ENCODE results near the gene MAPRE3. TPM values are rescaled to one million over a fixed set of nuclear protein-coding genes. Genes with fewer than 3 reads are reported as not detected.

The MAPRE3 gene
- total RNA-seq, 1 experiment from 2014 or later, result 4.9 TPM

DNA sequence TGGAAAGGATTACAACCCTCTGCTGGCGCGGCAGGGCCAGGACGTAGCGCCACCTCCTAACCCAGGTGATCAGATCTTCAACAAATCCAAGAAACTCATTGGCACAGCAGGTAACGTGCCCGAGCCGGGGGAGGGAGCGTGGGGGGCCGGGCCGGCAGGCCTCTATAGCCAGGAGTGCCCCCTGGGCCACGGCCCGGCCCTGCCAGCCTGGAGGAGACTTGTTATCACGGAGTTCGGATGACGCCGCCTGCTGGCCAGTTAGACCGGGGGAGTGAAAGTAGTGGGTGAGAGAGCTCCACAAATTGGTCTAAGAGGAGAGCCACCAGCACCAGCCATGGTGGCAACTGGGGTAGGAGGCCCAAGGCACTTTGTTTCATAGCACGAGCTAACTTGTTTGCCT is 53.8 kb downstream of the MAPRE3 start:
- no TSS peak for BruUV-seq (replicated peaks)

DNA sequence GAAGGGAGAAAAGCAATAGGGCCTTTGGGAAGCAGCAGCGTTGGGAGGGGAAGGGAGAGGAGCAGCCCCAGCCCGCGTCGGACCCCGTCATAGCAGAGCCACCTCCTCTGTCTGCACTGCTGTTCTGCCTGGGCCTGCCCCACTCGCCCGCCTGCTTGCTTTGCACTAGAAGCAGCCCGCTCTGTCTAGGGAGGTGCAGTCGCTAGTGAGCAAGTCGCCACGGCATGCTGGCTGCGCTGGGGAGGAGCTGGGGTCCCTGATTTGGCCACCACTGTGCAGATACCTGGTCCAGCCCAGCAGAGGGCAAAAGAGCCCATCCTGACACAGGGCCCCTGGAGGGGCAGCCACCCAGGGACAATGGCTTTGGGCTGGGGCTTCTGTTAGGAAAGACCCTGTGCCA is 54.4 kb downstream of the MAPRE3 start:
- H3K36me3 ChIP-seq (ENCODE audit: control insufficient read depth, insufficient read depth, low read length), result no peaks in the 10 kb centered on the region
- H3K4me3 Mint-ChIP-seq (ENCODE audit: unreplicated experiment), result no peak overlapping the region
- BruUV-seq (replicated peaks), result no TSS peak

More for the DNA sequence above, 53.8 kb downstream of the MAPRE3 start:
- DNase-seq, result no peak
- peaks cover 29% of the 10 kb centered on the region for H3K4me1 ChIP-seq
- H3K36me3 ChIP-seq (ENCODE audit: control insufficient read depth, insufficient read depth, low read length), result no peaks in the 10 kb centered on the region
- Mint-ChIP-seq H3K27ac (ENCODE audit: unreplicated experiment) (no peak overlapping the region), H3K4me3 (ENCODE audit: unreplicated experiment) (no peak overlapping the region), H3K36me3 (ENCODE audit: insufficient read depth, unreplicated experiment) (peaks cover 10% of the 10 kb centered on the region), H3K9me3 (ENCODE audit: unreplicated experiment) (no peaks in the 10 kb centered on the region), H3K27me3 (ENCODE audit: insufficient read depth, unreplicated experiment) (no peaks in the 10 kb centered on the region), H3K4me1 (ENCODE audit: low read depth, unreplicated experiment) (peaks cover 26% of the 10 kb centered on the region)
- POLR2A ChIA-PET, result no interaction called here
- CTCF ChIA-PET, result interaction anchor here (1.6 to 1.7 kb wide), 2 partner anchors 62 to 63 kb away, joined by 4 to 10 read pairs; no protein-coding TSS in a partner anchor
- no peaks in the 10 kb centered on the region for H3K9me3 ChIP-seq
- TF ChIP-seq, protein P1, sequence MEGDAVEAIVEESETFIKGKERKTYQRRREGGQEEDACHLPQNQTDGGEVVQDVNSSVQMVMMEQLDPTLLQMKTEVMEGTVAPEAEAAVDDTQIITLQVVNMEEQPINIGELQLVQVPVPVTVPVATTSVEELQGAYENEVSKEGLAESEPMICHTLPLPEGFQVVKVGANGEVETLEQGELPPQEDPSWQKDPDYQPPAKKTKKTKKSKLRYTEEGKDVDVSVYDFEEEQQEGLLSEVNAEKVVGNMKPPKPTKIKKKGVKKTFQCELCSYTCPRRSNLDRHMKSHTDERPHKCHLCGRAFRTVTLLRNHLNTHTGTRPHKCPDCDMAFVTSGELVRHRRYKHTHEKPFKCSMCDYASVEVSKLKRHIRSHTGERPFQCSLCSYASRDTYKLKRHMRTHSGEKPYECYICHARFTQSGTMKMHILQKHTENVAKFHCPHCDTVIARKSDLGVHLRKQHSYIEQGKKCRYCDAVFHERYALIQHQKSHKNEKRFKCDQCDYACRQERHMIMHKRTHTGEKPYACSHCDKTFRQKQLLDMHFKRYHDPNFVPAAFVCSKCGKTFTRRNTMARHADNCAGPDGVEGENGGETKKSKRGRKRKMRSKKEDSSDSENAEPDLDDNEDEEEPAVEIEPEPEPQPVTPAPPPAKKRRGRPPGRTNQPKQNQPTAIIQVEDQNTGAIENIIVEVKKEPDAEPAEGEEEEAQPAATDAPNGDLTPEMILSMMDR (IDR thresholded peaks at IDR 0.05; ENCODE audit: insufficient read depth in 1 of 2, low read depth in 1 of 2, low read length in 1 of 2, severe bottlenecking in 1 of 2, unreplicated experiment in 1 of 2), result no peak
- intact Hi-C loops (cut with micrococcal nuclease; ENCODE audit: unreplicated experiment), result no loop called here
- no peak overlapping the region for H3K4me3 ChIP-seq (ENCODE audit: low read depth, low read length)
- no peaks in the 10 kb centered on the region for H3K27me3 ChIP-seq (replicated peaks; ENCODE audit: control insufficient read depth, insufficient read depth, low read length)

DNA sequence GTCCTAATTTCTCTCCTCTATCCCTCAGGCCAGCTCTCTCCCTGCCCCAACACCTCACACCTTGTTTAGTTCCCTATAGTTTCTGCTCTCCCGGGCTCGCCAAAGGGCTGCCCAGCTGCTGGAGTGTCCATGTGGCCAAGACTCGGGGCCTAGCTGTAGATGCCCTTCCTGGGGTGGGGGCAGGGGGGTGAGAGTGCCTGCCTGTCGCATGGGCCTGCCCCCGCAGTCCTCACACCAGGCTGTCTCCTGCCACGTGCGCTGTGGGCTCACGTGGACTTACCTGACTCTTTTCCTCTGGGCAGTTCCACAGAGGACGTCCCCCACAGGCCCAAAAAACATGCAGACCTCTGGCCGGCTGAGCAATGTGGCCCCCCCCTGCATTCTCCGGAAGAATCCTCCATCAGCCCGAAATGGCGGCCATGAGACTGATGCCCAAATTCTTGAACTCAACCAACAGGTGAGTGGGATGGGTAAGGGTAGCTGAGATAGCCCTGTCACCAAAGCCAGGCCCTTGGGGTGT is 54.9 kb downstream of the MAPRE3 start:
- no peaks in the 10 kb centered on the region for H3K9me3 Mint-ChIP-seq (ENCODE audit: unreplicated experiment)
- peaks cover 10% of the 10 kb centered on the region for H3K36me3 Mint-ChIP-seq (ENCODE audit: insufficient read depth, unreplicated experiment)
- TF ChIP-seq, protein P1 (IDR thresholded peaks at IDR 0.05; ENCODE audit: insufficient read depth in 1 of 2, low read depth in 1 of 2, low read length in 1 of 2, severe bottlenecking in 1 of 2, unreplicated experiment in 1 of 2), result no peak
- CTCF ChIA-PET, result interaction anchor here (1.1 to 1.7 kb wide), 3 partner anchors 60 to 64 kb away, joined by 4 to 10 read pairs (median 4); no protein-coding TSS in a partner anchor
- peaks cover 18% of the 10 kb centered on the region for H3K4me1 Mint-ChIP-seq (ENCODE audit: low read depth, unreplicated experiment)
- no TSS peak for BruUV-seq (replicated peaks)
- H3K27me3 ChIP-seq (replicated peaks; ENCODE audit: control insufficient read depth, insufficient read depth, low read length), result no peaks in the 10 kb centered on the region
- intact Hi-C loops (cut with micrococcal nuclease; ENCODE audit: unreplicated experiment), result no loop called here
- no peak overlapping the region for H3K4me3 ChIP-seq (ENCODE audit: low read depth, low read length)
- DNase-seq, result no peak
- H3K36me3 ChIP-seq (ENCODE audit: control insufficient read depth, insufficient read depth, low read length), result no peaks in the 10 kb centered on the region
- H3K4me3 Mint-ChIP-seq (ENCODE audit: unreplicated experiment), result no peak overlapping the region
- H3K27ac Mint-ChIP-seq (ENCODE audit: unreplicated experiment), result no peak overlapping the region
- no peaks in the 10 kb centered on the region for H3K27me3 Mint-ChIP-seq (ENCODE audit: insufficient read depth, unreplicated experiment)
- POLR2A ChIA-PET, result no interaction called here
- no peaks in the 10 kb centered on the region for H3K9me3 ChIP-seq
- peaks cover 30% of the 10 kb centered on the region for H3K4me1 ChIP-seq

More for the DNA sequence above, 54.4 kb downstream of the MAPRE3 start:
- intact Hi-C loops (cut with micrococcal nuclease; ENCODE audit: unreplicated experiment), result no loop called here
- no peak overlapping the region for H3K4me3 ChIP-seq (ENCODE audit: low read depth, low read length)
- H3K27me3 ChIP-seq (replicated peaks; ENCODE audit: control insufficient read depth, insufficient read depth, low read length), result no peaks in the 10 kb centered on the region
- H3K27ac Mint-ChIP-seq (ENCODE audit: unreplicated experiment), result no peak overlapping the region
- peaks cover 10% of the 10 kb centered on the region for H3K36me3 Mint-ChIP-seq (ENCODE audit: insufficient read depth, unreplicated experiment)
- no peaks in the 10 kb centered on the region for H3K9me3 ChIP-seq
- DNase-seq, result no peak
- peaks cover 34% of the 10 kb centered on the region for H3K4me1 ChIP-seq
- ChIA-PET CTCF (interaction anchor here (1.6 to 1.7 kb wide), 2 partner anchors 61 to 63 kb away, joined by 4 to 10 read pairs; no protein-coding TSS in a partner anchor), POLR2A (no interaction called here)
- no peaks in the 10 kb centered on the region for H3K9me3 Mint-ChIP-seq (ENCODE audit: unreplicated experiment)
- TF ChIP-seq, protein P1 (IDR thresholded peaks at IDR 0.05; ENCODE audit: insufficient read depth in 1 of 2, low read depth in 1 of 2, low read length in 1 of 2, severe bottlenecking in 1 of 2, unreplicated experiment in 1 of 2), result peak in 1 of 2 experiments; percentile 3
- no peaks in the 10 kb centered on the region for H3K27me3 Mint-ChIP-seq (ENCODE audit: insufficient read depth, unreplicated experiment)
- H3K4me1 Mint-ChIP-seq (ENCODE audit: low read depth, unreplicated experiment), result peaks cover 23% of the 10 kb centered on the region

Data from Caco-2 (cell line).